HepG2 (cell line): Measurements from ENCODE around the gene DNAJC4. TPM values are rescaled to one million over a fixed set of nuclear protein-coding genes. Genes with fewer than 3 reads are reported as not detected.

Experiments used
- AHR ChIP-seq: IDR thresholded peaks from 2 replicates; pipeline ENCODE4 v1.6.1; 2018; ENCODE audit warnings: missing genetic modification reagents, missing compliant biosample characterization
- CSRNP1 ChIP-seq: sonication (generic); formaldehyde crosslinking; IDR thresholded peaks from 2 replicates; pipeline ENCODE4 v1.8.1; 2023; ENCODE audit warnings: mild to moderate bottlenecking, missing genetic modification reagents
- DBP ChIP-seq: sonication (generic); formaldehyde crosslinking; IDR thresholded peaks from 2 replicates; pipeline ENCODE4 v1.4.0; 2020; ENCODE audit warnings: missing genetic modification reagents; ENCODE audit errors: not compliant biosample characterization
- ELF1 ChIP-seq: sonication (generic); formaldehyde crosslinking; IDR thresholded peaks from 2 replicates; pipeline ENCODE4 v1.4.0; 2020; ENCODE audit warnings: missing genetic modification reagents
- EZH2 ChIP-seq: conservative IDR thresholded peaks from 2 replicates; pipeline ENCODE4 v1.6.1; 2012; ENCODE audit warnings: mild to moderate bottlenecking, low read depth, low read length, moderate library complexity
- HOMEZ ChIP-seq: IDR thresholded peaks from 2 replicates; pipeline ENCODE4 v1.6.1; 2016; ENCODE audit warnings: low read depth
- PRDM4 ChIP-seq: sonication (generic); formaldehyde crosslinking; IDR thresholded peaks from 2 replicates; pipeline ENCODE4 v1.9.0; 2021; ENCODE audit warnings: missing genetic modification reagents, borderline replicate concordance
- SIN3B ChIP-seq: fragments of 150-350 bp; IDR thresholded peaks from 2 replicates; pipeline ENCODE4 v1.6.1; 2014; ENCODE audit warnings: low read length
- SP2 ChIP-seq: sonication (generic); formaldehyde crosslinking; IDR thresholded peaks from 2 replicates; pipeline ENCODE4 v1.5.1; 2020; ENCODE audit warnings: mild to moderate bottlenecking, missing genetic modification reagents
- THAP8 ChIP-seq: sonication (generic); formaldehyde crosslinking; IDR thresholded peaks from 2 replicates; pipeline ENCODE4 v1.5.1; 2020; ENCODE audit warnings: missing genetic modification reagents, mild to moderate bottlenecking, borderline replicate concordance
- ZEB1 ChIP-seq: IDR thresholded peaks from 2 replicates; pipeline ENCODE4 v1.6.1; 2012; ENCODE audit warnings: mild to moderate bottlenecking, low read depth, inconsistent platforms; ENCODE audit not compliant: insufficient replicate concordance
- ZMYM2 ChIP-seq: sonication (generic); formaldehyde crosslinking; IDR thresholded peaks from 2 replicates; pipeline ENCODE4 v1.8.0; 2022; ENCODE audit warnings: mild to moderate bottlenecking, missing genetic modification reagents
- ZNF792 ChIP-seq: IDR thresholded peaks from 2 replicates; pipeline ENCODE4 v1.6.1; 2016
- polyA plus RNA-seq, 8 experiments: library from polyadenylated mRNA; depleted of rRNA in 3 of 8; stranded (reverse) in 7 of 8; unstranded in 1 of 8; fragments of >200 nt; fragmentation: Illumina TruSeq in 4 of 8; extraction: Trizol in 4 of 8; gene quantifications; 2 replicates each; pipeline versions ENCODE4 v1.2.1 to v1.2.3, GENCODE V29; 2011 to 2016; ENCODE audit warnings: low read depth in 4 of 8, missing spikeins in 1 of 8, mixed read lengths in 1 of 8; ENCODE audit not compliant: insufficient read depth in 1 of 8
- total RNA-seq, 5 experiments: library from RNA; depleted of rRNA; stranded (reverse); fragments of >200 nt; fragmentation: Illumina TruSeq; extraction: Trizol; gene quantifications; 2 replicates each; pipeline ENCODE4 v1.2.3, GENCODE V29; 2016; ENCODE audit warnings: low read depth in 1 of 5
- TF ChIP-seq, protein P1 (sequence below): sonication (generic); formaldehyde crosslinking; IDR thresholded peaks from 2 replicates; pipeline ENCODE4 v1.4.0; 2020; ENCODE audit warnings: missing genetic modification reagents

The DNAJC4 gene
- total and polyA plus RNA-seq, 2 of the 13 experiments (the other 11 are each of a cell fraction or from before 2014, with no cell fraction given) = 10.3 to 60.8 TPM

DNA sequence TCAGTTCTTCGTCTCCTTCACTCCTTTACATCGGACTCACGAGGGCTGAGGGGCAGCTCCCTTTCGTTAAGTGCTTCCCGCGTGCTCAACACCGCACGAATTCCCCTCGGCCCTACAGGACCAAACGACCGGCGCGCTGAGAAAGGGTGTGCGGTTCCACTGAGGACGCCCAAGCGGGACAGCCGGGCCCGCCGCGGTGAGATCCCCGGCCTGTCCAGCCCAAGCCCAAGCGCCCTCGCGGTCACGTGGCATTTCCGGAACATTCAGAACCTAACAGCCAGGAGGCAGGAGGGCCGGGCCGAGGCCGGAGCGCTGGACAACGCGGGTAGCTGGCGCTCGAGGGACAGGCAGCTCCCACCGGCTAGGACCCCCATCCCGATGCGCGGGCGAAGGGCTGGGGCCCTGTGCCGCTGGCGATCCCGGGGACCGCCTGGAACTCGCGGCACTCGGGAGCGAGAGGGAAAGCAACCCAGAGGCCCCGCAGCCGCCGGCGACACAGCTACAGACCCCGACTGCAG is 45.1 kb upstream of the DNAJC4 start (continued):
- no peak for TF ChIP-seq PRDM4 (CRISPR knock-in tag)
- TF ChIP-seq ZNF792 (CRISPR knock-in tag) = peak; percentile 40; the same call in 1 of the 2 replicates
- TF ChIP-seq AHR (CRISPR knock-in tag) = no peak; the same call in 1 of the 2 replicates
- no peak for TF ChIP-seq HOMEZ (CRISPR knock-in tag)
- no peak for TF ChIP-seq DBP (CRISPR knock-in tag)
- peak; percentile 62 for TF ChIP-seq ELF1
- TF ChIP-seq THAP8 (CRISPR knock-in tag) = peak; percentile 89; the same call in 1 of the 2 replicates
- TF ChIP-seq SP2 (CRISPR knock-in tag) = no peak
- TF ChIP-seq, protein P1, sequence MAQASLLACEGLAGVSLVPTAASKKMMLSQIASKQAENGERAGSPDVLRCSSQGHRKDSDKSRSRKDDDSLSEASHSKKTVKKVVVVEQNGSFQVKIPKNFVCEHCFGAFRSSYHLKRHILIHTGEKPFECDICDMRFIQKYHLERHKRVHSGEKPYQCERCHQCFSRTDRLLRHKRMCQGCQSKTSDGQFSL (CRISPR knock-in tag) = no peak
- peak; percentile 96 for TF ChIP-seq CSRNP1 (CRISPR knock-in tag)
- TF ChIP-seq EZH2 = no peak
- no peak for TF ChIP-seq ZEB1
- TF ChIP-seq SIN3B = no peak
- 0 out of 2 replicates have a peak, but pooled peaks have one; percentile 74 for TF ChIP-seq ZMYM2 (CRISPR knock-in tag)
